Urinary bladder (tissue), 4 donors: ENCODE measurements around the gene PPFIA1. TPM values are rescaled to one million over a fixed set of nuclear protein-coding genes. Genes with fewer than 3 reads are reported as not detected.

Source experiments
- DNase-seq: peaks from one replicate; pipeline ENCODE4 v3.0.0-alpha.2; 2015; ENCODE audit errors: extremely low spot score
- H3K27ac ChIP-seq: one replicate; pipeline ENCODE4 v1.5.1; 2013; ENCODE audit warnings: low read depth, mild to moderate bottlenecking, moderate library complexity
- H3K36me3 ChIP-seq: one replicate; pipeline ENCODE4 v1.6.1; 2013; ENCODE audit warnings: mild to moderate bottlenecking, moderate library complexity; ENCODE audit not compliant: insufficient read depth
- H3K4me1 ChIP-seq: one replicate; pipeline ENCODE4 v1.6.1; 2013; ENCODE audit warnings: mild to moderate bottlenecking, moderate library complexity; ENCODE audit not compliant: insufficient read depth
- H3K4me3 ChIP-seq: one replicate; pipeline ENCODE4 v1.5.1; 2013; ENCODE audit warnings: low read depth, low read length
- WGBS: extraction: QIAGEN DNeasy Blood & Tissue Kit; methylation state at CpG from one replicate; pipeline ENCODE4 v1.1.7; 2013; 5-methylcytosine and 5-hydroxymethylcytosine counted together
- polyA plus RNA-seq: library from polyadenylated mRNA; stranded (reverse); fragments of 200-250 nt; gene quantifications from one replicate; pipeline ENCODE4 v1.2.3, GENCODE V29; 2013
- total RNA-seq: library from RNA; depleted of rRNA; stranded (reverse); fragments of >200 nt; gene quantifications from one replicate; pipeline ENCODE4 v1.2.3, GENCODE V29; 2014
- donor health status: healthy with polysubstance abuse.
- donor health status: healthy.

The PPFIA1 gene
- total and polyA plus RNA-seq, 2 donors = 25.5 to 54.0 TPM

- no peak for DNase-seq
- Histone ChIP-seq H3K4me1 (no peaks in the 10 kb centered on the region), H3K36me3 (peaks cover 8% of the 10 kb centered on the region)
Observed at GRCh38 chr11:70421123-70421522, 150.6 kb downstream of the PPFIA1 start.

GRCh38 chr11:70422692-70423522 lies 152.4 kb downstream of the PPFIA1 start:
- Histone ChIP-seq H3K4me3 (no peak overlapping the region), H3K4me1 (no peaks in the 10 kb centered on the region), H3K27ac (no peak overlapping the region), H3K36me3 (peaks cover 8% of the 10 kb centered on the region)
- no peak for DNase-seq
- WGBS = 90% methylated on average over 35 of the region's 35 CpGs

More at GRCh38 chr11:70421123-70421522, 150.6 kb downstream of the PPFIA1 start:
- Histone ChIP-seq H3K4me3 (no peak overlapping the region), H3K27ac (no peak overlapping the region)
- 80% methylated on average over 13 of the region's 13 CpGs for WGBS

- Histone ChIP-seq H3K36me3 (peaks cover 8% of the 10 kb centered on the region), H3K4me3 (no peak overlapping the region), H3K27ac (no peak overlapping the region), H3K4me1 (no peaks in the 10 kb centered on the region)
- no peak for DNase-seq
- 88% methylated on average over 34 of the region's 34 CpGs for WGBS
Observed at GRCh38 chr11:70423523-70424505, 153.3 kb downstream of the PPFIA1 start.

- H3K36me3 ChIP-seq = peaks cover 8% of the 10 kb centered on the region
Observed at GRCh38 chr11:70424765-70425344, 154.4 kb downstream of the PPFIA1 start.

GRCh38 chr11:70427436-70427835 lies 156.9 kb downstream of the PPFIA1 start:
- WGBS = 95% methylated on average over 11 of the region's 11 CpGs
- H3K27ac ChIP-seq = no peak overlapping the region
- no peaks in the 10 kb centered on the region for H3K4me1 ChIP-seq
- H3K36me3 ChIP-seq = peaks cover 5% of the 10 kb centered on the region
- no peak overlapping the region for H3K4me3 ChIP-seq
- DNase-seq = no peak

More at GRCh38 chr11:70424765-70425344, 154.4 kb downstream of the PPFIA1 start:
- WGBS = 88% methylated on average over 14 of the region's 14 CpGs
- Histone ChIP-seq H3K4me1 (no peaks in the 10 kb centered on the region), H3K4me3 (no peak overlapping the region), H3K27ac (no peak overlapping the region)
- no peak for DNase-seq

GRCh38 chr11:70428701-70429427 lies 158.4 kb downstream of the PPFIA1 start:
- 94% methylated on average over 18 of the region's 18 CpGs for WGBS
- Histone ChIP-seq H3K4me3 (no peak overlapping the region), H3K27ac (no peak overlapping the region), H3K36me3 (peaks cover 10% of the 10 kb centered on the region), H3K4me1 (no peaks in the 10 kb centered on the region)
- no peak for DNase-seq

GRCh38 chr11:70429428-70429705 lies 158.9 kb downstream of the PPFIA1 start:
- no peak for DNase-seq
- H3K36me3 ChIP-seq = peaks cover 9% of the 10 kb centered on the region

GRCh38 chr11:70429724-70430521 lies 159.4 kb downstream of the PPFIA1 start:
- peaks cover 6% of the 10 kb centered on the region for H3K36me3 ChIP-seq
- DNase-seq = no peak
- H3K4me3 ChIP-seq = no peak overlapping the region
- WGBS = 82% methylated on average over 11 of the region's 11 CpGs
- H3K27ac ChIP-seq = no peak overlapping the region
- H3K4me1 ChIP-seq = no peaks in the 10 kb centered on the region

More at GRCh38 chr11:70429428-70429705, 158.9 kb downstream of the PPFIA1 start:
- H3K4me1 ChIP-seq = no peaks in the 10 kb centered on the region
- H3K27ac ChIP-seq = no peak overlapping the region
- WGBS = 76% methylated on average over 8 of the region's 8 CpGs
- no peak overlapping the region for H3K4me3 ChIP-seq

GRCh38 chr11:70430671-70431574 lies 160.4 kb downstream of the PPFIA1 start:
- Histone ChIP-seq H3K27ac (no peak overlapping the region), H3K4me1 (no peaks in the 10 kb centered on the region), H3K36me3 (peaks cover 6% of the 10 kb centered on the region), H3K4me3 (no peak overlapping the region)
- WGBS = 92% methylated on average over 25 of the region's 25 CpGs
- no peak for DNase-seq

GRCh38 chr11:70431611-70432010 lies 161.1 kb downstream of the PPFIA1 start:
- H3K36me3 ChIP-seq = peaks cover 8% of the 10 kb centered on the region
- no peak for DNase-seq
- no peaks in the 10 kb centered on the region for H3K4me1 ChIP-seq
- WGBS = 94% methylated on average over 12 of the region's 12 CpGs
- H3K4me3 ChIP-seq = no peak overlapping the region
- H3K27ac ChIP-seq = no peak overlapping the region

GRCh38 chr11:70432065-70432464 lies 161.6 kb downstream of the PPFIA1 start:
- no peaks in the 10 kb centered on the region for H3K4me1 ChIP-seq
- no peak overlapping the region for H3K27ac ChIP-seq
- 73% methylated on average over 16 of the region's 16 CpGs for WGBS
- H3K36me3 ChIP-seq = peaks cover 8% of the 10 kb centered on the region
- DNase-seq = no peak
- no peak overlapping the region for H3K4me3 ChIP-seq

- no peak for DNase-seq
- Histone ChIP-seq H3K36me3 (peaks cover 8% of the 10 kb centered on the region), H3K4me1 (no peaks in the 10 kb centered on the region), H3K27ac (no peak overlapping the region), H3K4me3 (no peak overlapping the region)
- WGBS = 83% methylated on average over 15 of the region's 15 CpGs
Observed at GRCh38 chr11:70432580-70432979, 162.1 kb downstream of the PPFIA1 start.
